Fibroblast of lung (primary cell): ENCODE measurements around the gene ZNF845. TPM values are rescaled to one million over a fixed set of nuclear protein-coding genes. Genes with fewer than 3 reads are reported as not detected.

Experiments used
- polyA plus RNA-seq, 2 donors: library from polyadenylated mRNA; depleted of rRNA in 1 of 2; stranded (reverse) in 1 of 2; unstranded in 1 of 2; fragments of >200 nt; gene quantifications; 2 replicates each; pipeline ENCODE4 v1.2.1, GENCODE V29; 2011 to 2012; ENCODE audit warnings: missing spikeins in 1 of 2
- total RNA-seq: library from RNA; depleted of rRNA; stranded (reverse); fragments of >200 nt; gene quantifications from 2 replicates; pipeline ENCODE4 v1.2.1, GENCODE V29; 2014

The ZNF845 gene
- total and polyA plus RNA-seq, 2 donors (not counting 1 experiment from before 2014, with no cell fraction given), result 4.2 to 9.7 TPM

Other genes with a start within 250 kb of the ZNF845 start
- gene ZNF160, start 230.3 kb upstream of the ZNF845 start, total RNA-seq, result 22.6 and 28.9 TPM in 2 replicates
- 13.1 and 21.0 TPM in 2 replicates for gene ZNF160, start 230.3 kb upstream of the ZNF845 start, polyA plus RNA-seq
- 11.8 and 15.7 TPM in 2 replicates for gene ZNF415, start 200.8 kb upstream of the ZNF845 start, total RNA-seq
- 7.2 and 9.9 TPM in 2 replicates for gene ZNF415, start 200.8 kb upstream of the ZNF845 start, polyA plus RNA-seq
- gene ZNF347, start 174.7 kb upstream of the ZNF845 start, total RNA-seq, result 8.5 and 10.6 TPM in 2 replicates
- gene ZNF347, start 174.7 kb upstream of the ZNF845 start, polyA plus RNA-seq, result 5.6 and 5.7 TPM in 2 replicates
- 5.4 and 6.3 TPM in 2 replicates for gene ZNF665, start 140.4 kb upstream of the ZNF845 start, total RNA-seq
- 2.4 and 3.1 TPM in 2 replicates for gene ZNF665, start 140.4 kb upstream of the ZNF845 start, polyA plus RNA-seq
- 15.7 and 25.3 TPM in 2 replicates for gene ZNF677, start 78.9 kb upstream of the ZNF845 start, total RNA-seq
- gene ZNF677, start 78.9 kb upstream of the ZNF845 start, polyA plus RNA-seq, result 21.9 and 26.0 TPM in 2 replicates
- under 0.01 and 0.17 TPM in 2 replicates for gene VN1R2, start 75.5 kb upstream of the ZNF845 start, total RNA-seq
- gene VN1R2, start 75.5 kb upstream of the ZNF845 start, polyA plus RNA-seq, result not detected in 2 replicates
- not detected in 2 replicates for gene VN1R4, start 66.0 kb upstream of the ZNF845 start, total RNA-seq
- gene VN1R4, start 66.0 kb upstream of the ZNF845 start, polyA plus RNA-seq, result not detected in 2 replicates
- gene ZNF525, start 32.0 kb downstream of the ZNF845 start, total RNA-seq, result 6.8 and 7.4 TPM in 2 replicates
- gene ZNF525, start 32.0 kb downstream of the ZNF845 start, polyA plus RNA-seq, result 1.8 and 4.8 TPM in 2 replicates
- gene ZNF765, start 61.4 kb downstream of the ZNF845 start, total RNA-seq, result 13.1 and 14.7 TPM in 2 replicates
- 3.7 and 5.3 TPM in 2 replicates for gene ZNF765, start 61.4 kb downstream of the ZNF845 start, polyA plus RNA-seq
- gene ZNF761, start 98.2 kb downstream of the ZNF845 start, total RNA-seq, result 9.2 and 10.7 TPM in 2 replicates
- 7.6 and 11.5 TPM in 2 replicates for gene ZNF761, start 98.2 kb downstream of the ZNF845 start, polyA plus RNA-seq
- 3.6 and 3.9 TPM in 2 replicates for gene ZNF813, start 134.0 kb downstream of the ZNF845 start, total RNA-seq
- gene ZNF813, start 134.0 kb downstream of the ZNF845 start, polyA plus RNA-seq, result 1.4 and 1.8 TPM in 2 replicates
- gene ZNF331, start 204.4 kb downstream of the ZNF845 start, total RNA-seq, result 9.0 and 16.2 TPM in 2 replicates
- gene ZNF331, start 204.4 kb downstream of the ZNF845 start, polyA plus RNA-seq, result 4.7 and 4.8 TPM in 2 replicates